H9 (cell line): ENCODE data around the gene GLRX3. TPM values are rescaled to one million over a fixed set of nuclear protein-coding genes. Genes with fewer than 3 reads are reported as not detected.

Experiments
- DNase-seq: peaks from one replicate; pipeline ENCODE4 v3.0.0-alpha.2; 2017
- H2AFZ ChIP-seq: one replicate; pipeline ENCODE4 v1.6.1; 2013; ENCODE audit warnings: mild to moderate bottlenecking, low read length, control low read depth, moderate library complexity
- H2AK5ac ChIP-seq: 2 replicates; pipeline ENCODE4 v1.6.1; 2013; ENCODE audit warnings: low read length, control low read depth, mixed read lengths; ENCODE audit not compliant: insufficient read length
- H2BK120ac ChIP-seq: one replicate; pipeline ENCODE4 v1.6.1; 2013; ENCODE audit warnings: low read depth, mild to moderate bottlenecking, low read length, control low read depth, inconsistent platforms; ENCODE audit not compliant: poor library complexity, severe bottlenecking
- H2BK12ac ChIP-seq: 2 replicates; pipeline ENCODE4 v1.6.1; 2013; ENCODE audit warnings: low read length, control low read depth, mixed read lengths, low read depth; ENCODE audit not compliant: insufficient read length
- H2BK15ac ChIP-seq: 2 replicates; pipeline ENCODE4 v1.6.1; 2013; ENCODE audit warnings: low read depth, low read length, control low read depth
- H2BK20ac ChIP-seq: one replicate; pipeline ENCODE4 v1.6.1; 2013; ENCODE audit warnings: low read depth, mild to moderate bottlenecking, low read length, control low read depth, inconsistent platforms; ENCODE audit not compliant: poor library complexity, severe bottlenecking
- H2BK5ac ChIP-seq: 2 replicates; pipeline ENCODE4 v1.6.1; 2013; ENCODE audit warnings: low read length, control low read depth, mixed read lengths; ENCODE audit not compliant: insufficient read length
- H3K14ac ChIP-seq: 2 replicates; pipeline ENCODE4 v1.6.1; 2013; ENCODE audit warnings: low read length, control low read depth; ENCODE audit not compliant: insufficient read depth
- H3K18ac ChIP-seq: 2 replicates; pipeline ENCODE4 v1.6.1; 2013; ENCODE audit warnings: low read depth, mild to moderate bottlenecking, mixed read lengths, low read length, control low read depth; ENCODE audit not compliant: insufficient read length
- H3K23ac ChIP-seq: 2 replicates; pipeline ENCODE4 v1.6.1; 2013; ENCODE audit warnings: low read length, control low read depth, mixed read lengths, low read depth; ENCODE audit not compliant: insufficient read length
- H3K23me2 ChIP-seq: 2 replicates; pipeline ENCODE4 v1.6.1; 2013; ENCODE audit warnings: low read depth, mild to moderate bottlenecking, mixed read lengths, low read length, control low read depth; ENCODE audit not compliant: insufficient read length, poor library complexity, severe bottlenecking
- H3K27ac ChIP-seq: 2 replicates; pipeline ENCODE4 v1.5.1; 2013; ENCODE audit warnings: low read length, control low read depth, mixed read lengths, low read depth; ENCODE audit not compliant: insufficient read length
- H3K27me3 ChIP-seq: 2 replicates; pipeline ENCODE4 v1.6.1; 2013; ENCODE audit warnings: low read length, control low read depth, inconsistent platforms; ENCODE audit not compliant: insufficient read depth
- H3K4ac ChIP-seq: 2 replicates; pipeline ENCODE4 v1.6.1; 2013; ENCODE audit warnings: low read depth, mild to moderate bottlenecking, control low read depth, inconsistent platforms, low read length, moderate library complexity
- H3K4me1 ChIP-seq: 2 replicates; pipeline ENCODE4 v1.6.1; 2013; ENCODE audit warnings: low read length, control low read depth, inconsistent platforms; ENCODE audit not compliant: insufficient read depth
- H3K4me2 ChIP-seq: 2 replicates; pipeline ENCODE4 v1.6.1; 2013; ENCODE audit warnings: low read length, control low read depth, mixed read lengths; ENCODE audit not compliant: insufficient read length, insufficient read depth
- H3K56ac ChIP-seq: 2 replicates; pipeline ENCODE4 v1.6.1; 2013; ENCODE audit warnings: low read depth, mild to moderate bottlenecking, mixed read lengths, low read length, control low read depth; ENCODE audit not compliant: insufficient read length
- H3K79me1 ChIP-seq: 2 replicates; pipeline ENCODE4 v1.6.1; 2013; ENCODE audit warnings: low read depth, mild to moderate bottlenecking, moderate library complexity, low read length, control low read depth, inconsistent platforms; ENCODE audit not compliant: insufficient read depth, poor library complexity, severe bottlenecking
- H3K79me2 ChIP-seq: 2 replicates; pipeline ENCODE4 v1.6.1; 2013; ENCODE audit warnings: low read length, control low read depth, inconsistent platforms; ENCODE audit not compliant: insufficient read depth
- H3K9ac ChIP-seq: 2 replicates; pipeline ENCODE4 v1.6.1; 2013; ENCODE audit warnings: low read length, control low read depth, mixed read lengths; ENCODE audit not compliant: insufficient read length; ENCODE audit errors: extremely low read depth
- H3K9me3 ChIP-seq: one replicate; pipeline ENCODE4 v1.6.1; 2013; ENCODE audit warnings: low read depth, low read length, inconsistent platforms; ENCODE audit not compliant: control insufficient read depth
- H3T11ph ChIP-seq: one replicate; pipeline ENCODE4 v1.6.1; 2013; ENCODE audit warnings: mild to moderate bottlenecking, low read length, control low read depth, inconsistent platforms
- H4K20me1 ChIP-seq: one replicate; pipeline ENCODE4 v1.6.1; 2013; ENCODE audit not compliant: control insufficient read depth, insufficient read length, insufficient read depth
- H4K5ac ChIP-seq: 2 replicates; pipeline ENCODE4 v1.6.1; 2013; ENCODE audit warnings: low read depth, mild to moderate bottlenecking, mixed read lengths, low read length, control low read depth; ENCODE audit not compliant: insufficient read length
- H4K8ac ChIP-seq: replicated peaks from 2 replicates; pipeline ENCODE4 v1.6.1; 2013; ENCODE audit warnings: low read length, control low read depth, mixed read lengths, low read depth; ENCODE audit not compliant: insufficient read length
- H4K91ac ChIP-seq: 2 replicates; pipeline ENCODE4 v1.6.1; 2013; ENCODE audit warnings: low read depth, mild to moderate bottlenecking, moderate library complexity, mixed read lengths, low read length, control low read depth; ENCODE audit not compliant: insufficient read length
- H3K27ac Mint-ChIP-seq, 3 experiments: 2 replicates in 2 of 3; 3 replicates in 1 of 3; pipeline ENCODE4 v1.8.0; 2020 to 2021; ENCODE audit warnings: mixed read lengths in 3 of 3, mild to moderate bottlenecking in 1 of 3, moderate library complexity in 1 of 3
- H3K27me3 Mint-ChIP-seq: 2 replicates; pipeline ENCODE4 v1.8.0; 2021; ENCODE audit warnings: low read depth, mild to moderate bottlenecking, moderate library complexity, mixed read lengths
- H3K36me3 Mint-ChIP-seq, 3 experiments: 2 replicates in 2 of 3; 3 replicates in 1 of 3; pipeline ENCODE4 v1.8.0; 2020 to 2021; ENCODE audit warnings: low read depth in 3 of 3, mixed read lengths in 3 of 3; ENCODE audit not compliant: insufficient read depth in 1 of 3
- H3K4me1 Mint-ChIP-seq, 2 experiments: 2 replicates each; pipeline ENCODE4 v1.8.0; 2020; ENCODE audit warnings: mixed read lengths in 2 of 2
- H3K4me3 Mint-ChIP-seq, 2 experiments: 2 replicates in 1 of 2; 3 replicates in 1 of 2; pipeline ENCODE4 v1.8.0; 2020 to 2021; ENCODE audit warnings: mild to moderate bottlenecking in 2 of 2, mixed read lengths in 2 of 2, moderate library complexity in 1 of 2
- H3K9me3 Mint-ChIP-seq, 2 experiments: 2 replicates in 1 of 2; 3 replicates in 1 of 2; pipeline ENCODE4 v1.8.0; 2020; ENCODE audit warnings: mild to moderate bottlenecking in 2 of 2, mixed read lengths in 2 of 2, moderate library complexity in 1 of 2
- CTCF ChIP-seq: fragments of 200-600 bp; sonication (generic); conservative IDR thresholded peaks from 3 replicates; pipeline ENCODE4 v1.8.0; 2021; ENCODE audit warnings: antibody characterized with exemption, mild to moderate bottlenecking
- WGBS: extraction: QIAGEN DNeasy Blood & Tissue Kit; methylation state at CpG from one replicate; pipeline ENCODE4 v1.1.7; 2013; ENCODE audit warnings: missing lambda C conversion rate, low lambda C conversion rate, mixed read lengths; ENCODE audit not compliant: insufficient read length; ENCODE audit errors: extremely low coverage; 5-methylcytosine and 5-hydroxymethylcytosine counted together
- total RNA-seq: library from RNA; stranded (reverse); gene quantifications from 2 replicates; pipeline ENCODE4 v1.2.1, GENCODE V29; 2021

Gene GLRX3
- total RNA-seq, 1 experiment from 2014 or later, result 139 TPM

- no peaks in the 10 kb centered on the region for H3K79me1 ChIP-seq
- H3K79me2 ChIP-seq, result no peaks in the 10 kb centered on the region
- H4K5ac ChIP-seq, result no peak overlapping the region
- H2BK20ac ChIP-seq, result no peak overlapping the region
- H3K4me1 ChIP-seq, result no peaks in the 10 kb centered on the region
- no peaks in the 10 kb centered on the region for H3K9me3 ChIP-seq
- no peak overlapping the region for H4K91ac ChIP-seq
- Mint-ChIP-seq H3K4me1 (peaks cover 0 to 2% of the 10 kb centered on the region in 2 experiments; a peak in 1 of 4 replicates), H3K4me3 (no peak overlapping the region), H3K9me3 (no peaks in the 10 kb centered on the region), H3K27me3 (no peaks in the 10 kb centered on the region), H3K27ac (no peak overlapping the region), H3K36me3 (peaks cover 34 to 65% (median 50%) of the 10 kb centered on the region in 3 experiments)
- no peak for TF ChIP-seq CTCF
- no peaks in the 10 kb centered on the region for H4K20me1 ChIP-seq
- H2BK12ac ChIP-seq, result no peak overlapping the region
- no peak overlapping the region for H2BK15ac ChIP-seq
- H3K9ac ChIP-seq, result no peak overlapping the region
- H3T11ph ChIP-seq, result no peak overlapping the region
- H3K56ac ChIP-seq, result no peak overlapping the region
- H3K23me2 ChIP-seq, result no peaks in the 10 kb centered on the region
- no peak overlapping the region for H3K4ac ChIP-seq
- H3K18ac ChIP-seq, result no peak overlapping the region
- no peak overlapping the region for H3K4me2 ChIP-seq
- no peak overlapping the region for H2BK120ac ChIP-seq
- H4K8ac ChIP-seq, result no peak overlapping the region
- DNase-seq, result no peak
- H3K27ac ChIP-seq, result no peak overlapping the region
- no peak overlapping the region for H2AFZ ChIP-seq
- H3K27me3 ChIP-seq, result no peaks in the 10 kb centered on the region
- no CpG with 5 or more reads among the region's 1 CpG for WGBS
- H3K14ac ChIP-seq, result no peak overlapping the region
- H2BK5ac ChIP-seq, result no peak overlapping the region
- H3K23ac ChIP-seq, result no peak overlapping the region
- H2AK5ac ChIP-seq, result no peak overlapping the region
Observed at GRCh38 chr10:130180416-130180815, 44.2 kb downstream of the GLRX3 start.
